H9 (cell line): Measurements from ENCODE around the gene ADAMTS13. TPM values are rescaled to one million over a fixed set of nuclear protein-coding genes. Genes with fewer than 3 reads are reported as not detected.

Source experiments
- DNase-seq: peaks from one replicate; pipeline ENCODE4 v3.0.0-alpha.2; 2017
- H2AFZ ChIP-seq: one replicate; pipeline ENCODE4 v1.6.1; 2013; ENCODE audit warnings: mild to moderate bottlenecking, low read length, control low read depth, moderate library complexity
- H2AK5ac ChIP-seq: 2 replicates; pipeline ENCODE4 v1.6.1; 2013; ENCODE audit warnings: low read length, control low read depth, mixed read lengths; ENCODE audit not compliant: insufficient read length
- H2BK120ac ChIP-seq: one replicate; pipeline ENCODE4 v1.6.1; 2013; ENCODE audit warnings: low read depth, mild to moderate bottlenecking, low read length, control low read depth, inconsistent platforms; ENCODE audit not compliant: poor library complexity, severe bottlenecking
- H2BK12ac ChIP-seq: 2 replicates; pipeline ENCODE4 v1.6.1; 2013; ENCODE audit warnings: low read length, control low read depth, mixed read lengths, low read depth; ENCODE audit not compliant: insufficient read length
- H2BK15ac ChIP-seq: 2 replicates; pipeline ENCODE4 v1.6.1; 2013; ENCODE audit warnings: low read depth, low read length, control low read depth
- H2BK20ac ChIP-seq: one replicate; pipeline ENCODE4 v1.6.1; 2013; ENCODE audit warnings: low read depth, mild to moderate bottlenecking, low read length, control low read depth, inconsistent platforms; ENCODE audit not compliant: poor library complexity, severe bottlenecking
- H2BK5ac ChIP-seq: 2 replicates; pipeline ENCODE4 v1.6.1; 2013; ENCODE audit warnings: low read length, control low read depth, mixed read lengths; ENCODE audit not compliant: insufficient read length
- H3K14ac ChIP-seq: 2 replicates; pipeline ENCODE4 v1.6.1; 2013; ENCODE audit warnings: low read length, control low read depth; ENCODE audit not compliant: insufficient read depth
- H3K18ac ChIP-seq: 2 replicates; pipeline ENCODE4 v1.6.1; 2013; ENCODE audit warnings: low read depth, mild to moderate bottlenecking, mixed read lengths, low read length, control low read depth; ENCODE audit not compliant: insufficient read length
- H3K23ac ChIP-seq: 2 replicates; pipeline ENCODE4 v1.6.1; 2013; ENCODE audit warnings: low read length, control low read depth, mixed read lengths, low read depth; ENCODE audit not compliant: insufficient read length
- H3K23me2 ChIP-seq: 2 replicates; pipeline ENCODE4 v1.6.1; 2013; ENCODE audit warnings: low read depth, mild to moderate bottlenecking, mixed read lengths, low read length, control low read depth; ENCODE audit not compliant: insufficient read length, poor library complexity, severe bottlenecking
- H3K27ac ChIP-seq: 2 replicates; pipeline ENCODE4 v1.5.1; 2013; ENCODE audit warnings: low read length, control low read depth, mixed read lengths, low read depth; ENCODE audit not compliant: insufficient read length
- H3K27me3 ChIP-seq: 2 replicates; pipeline ENCODE4 v1.6.1; 2013; ENCODE audit warnings: low read length, control low read depth, inconsistent platforms; ENCODE audit not compliant: insufficient read depth
- H3K4ac ChIP-seq: 2 replicates; pipeline ENCODE4 v1.6.1; 2013; ENCODE audit warnings: low read depth, mild to moderate bottlenecking, control low read depth, inconsistent platforms, low read length, moderate library complexity
- H3K4me1 ChIP-seq: 2 replicates; pipeline ENCODE4 v1.6.1; 2013; ENCODE audit warnings: low read length, control low read depth, inconsistent platforms; ENCODE audit not compliant: insufficient read depth
- H3K4me2 ChIP-seq: 2 replicates; pipeline ENCODE4 v1.6.1; 2013; ENCODE audit warnings: low read length, control low read depth, mixed read lengths; ENCODE audit not compliant: insufficient read length, insufficient read depth
- H3K56ac ChIP-seq: 2 replicates; pipeline ENCODE4 v1.6.1; 2013; ENCODE audit warnings: low read depth, mild to moderate bottlenecking, mixed read lengths, low read length, control low read depth; ENCODE audit not compliant: insufficient read length
- H3K79me1 ChIP-seq: 2 replicates; pipeline ENCODE4 v1.6.1; 2013; ENCODE audit warnings: low read depth, mild to moderate bottlenecking, moderate library complexity, low read length, control low read depth, inconsistent platforms; ENCODE audit not compliant: insufficient read depth, poor library complexity, severe bottlenecking
- H3K79me2 ChIP-seq: 2 replicates; pipeline ENCODE4 v1.6.1; 2013; ENCODE audit warnings: low read length, control low read depth, inconsistent platforms; ENCODE audit not compliant: insufficient read depth
- H3K9ac ChIP-seq: 2 replicates; pipeline ENCODE4 v1.6.1; 2013; ENCODE audit warnings: low read length, control low read depth, mixed read lengths; ENCODE audit not compliant: insufficient read length; ENCODE audit errors: extremely low read depth
- H3K9me3 ChIP-seq: one replicate; pipeline ENCODE4 v1.6.1; 2013; ENCODE audit warnings: low read depth, low read length, inconsistent platforms; ENCODE audit not compliant: control insufficient read depth
- H3T11ph ChIP-seq: one replicate; pipeline ENCODE4 v1.6.1; 2013; ENCODE audit warnings: mild to moderate bottlenecking, low read length, control low read depth, inconsistent platforms
- H4K20me1 ChIP-seq: one replicate; pipeline ENCODE4 v1.6.1; 2013; ENCODE audit not compliant: control insufficient read depth, insufficient read length, insufficient read depth
- H4K5ac ChIP-seq: 2 replicates; pipeline ENCODE4 v1.6.1; 2013; ENCODE audit warnings: low read depth, mild to moderate bottlenecking, mixed read lengths, low read length, control low read depth; ENCODE audit not compliant: insufficient read length
- H4K8ac ChIP-seq: replicated peaks from 2 replicates; pipeline ENCODE4 v1.6.1; 2013; ENCODE audit warnings: low read length, control low read depth, mixed read lengths, low read depth; ENCODE audit not compliant: insufficient read length
- H4K91ac ChIP-seq: 2 replicates; pipeline ENCODE4 v1.6.1; 2013; ENCODE audit warnings: low read depth, mild to moderate bottlenecking, moderate library complexity, mixed read lengths, low read length, control low read depth; ENCODE audit not compliant: insufficient read length
- H3K27ac Mint-ChIP-seq, 3 experiments: 2 replicates in 2 of 3; 3 replicates in 1 of 3; pipeline ENCODE4 v1.8.0; 2020 to 2021; ENCODE audit warnings: mixed read lengths in 3 of 3, mild to moderate bottlenecking in 1 of 3, moderate library complexity in 1 of 3
- H3K27me3 Mint-ChIP-seq: 2 replicates; pipeline ENCODE4 v1.8.0; 2021; ENCODE audit warnings: low read depth, mild to moderate bottlenecking, moderate library complexity, mixed read lengths
- H3K36me3 Mint-ChIP-seq, 3 experiments: 2 replicates in 2 of 3; 3 replicates in 1 of 3; pipeline ENCODE4 v1.8.0; 2020 to 2021; ENCODE audit warnings: low read depth in 3 of 3, mixed read lengths in 3 of 3; ENCODE audit not compliant: insufficient read depth in 1 of 3
- H3K4me1 Mint-ChIP-seq, 2 experiments: 2 replicates each; pipeline ENCODE4 v1.8.0; 2020; ENCODE audit warnings: mixed read lengths in 2 of 2
- H3K4me3 Mint-ChIP-seq, 2 experiments: 2 replicates in 1 of 2; 3 replicates in 1 of 2; pipeline ENCODE4 v1.8.0; 2020 to 2021; ENCODE audit warnings: mild to moderate bottlenecking in 2 of 2, mixed read lengths in 2 of 2, moderate library complexity in 1 of 2
- H3K9me3 Mint-ChIP-seq, 2 experiments: 2 replicates in 1 of 2; 3 replicates in 1 of 2; pipeline ENCODE4 v1.8.0; 2020; ENCODE audit warnings: mild to moderate bottlenecking in 2 of 2, mixed read lengths in 2 of 2, moderate library complexity in 1 of 2
- WGBS: extraction: QIAGEN DNeasy Blood & Tissue Kit; methylation state at CpG from one replicate; pipeline ENCODE4 v1.1.7; 2013; ENCODE audit warnings: missing lambda C conversion rate, low lambda C conversion rate, mixed read lengths; ENCODE audit not compliant: insufficient read length; ENCODE audit errors: extremely low coverage; 5-methylcytosine and 5-hydroxymethylcytosine counted together
- total RNA-seq: library from RNA; stranded (reverse); gene quantifications from 2 replicates; pipeline ENCODE4 v1.2.1, GENCODE V29; 2021
- TF ChIP-seq, protein P1 (sequence below): fragments of 200-600 bp; sonication (generic); conservative IDR thresholded peaks from 3 replicates; pipeline ENCODE4 v1.8.0; 2021; ENCODE audit warnings: antibody characterized with exemption, mild to moderate bottlenecking

ADAMTS13 gene
- total RNA-seq, 1 experiment from 2014 or later = 8.8 TPM

DNA sequence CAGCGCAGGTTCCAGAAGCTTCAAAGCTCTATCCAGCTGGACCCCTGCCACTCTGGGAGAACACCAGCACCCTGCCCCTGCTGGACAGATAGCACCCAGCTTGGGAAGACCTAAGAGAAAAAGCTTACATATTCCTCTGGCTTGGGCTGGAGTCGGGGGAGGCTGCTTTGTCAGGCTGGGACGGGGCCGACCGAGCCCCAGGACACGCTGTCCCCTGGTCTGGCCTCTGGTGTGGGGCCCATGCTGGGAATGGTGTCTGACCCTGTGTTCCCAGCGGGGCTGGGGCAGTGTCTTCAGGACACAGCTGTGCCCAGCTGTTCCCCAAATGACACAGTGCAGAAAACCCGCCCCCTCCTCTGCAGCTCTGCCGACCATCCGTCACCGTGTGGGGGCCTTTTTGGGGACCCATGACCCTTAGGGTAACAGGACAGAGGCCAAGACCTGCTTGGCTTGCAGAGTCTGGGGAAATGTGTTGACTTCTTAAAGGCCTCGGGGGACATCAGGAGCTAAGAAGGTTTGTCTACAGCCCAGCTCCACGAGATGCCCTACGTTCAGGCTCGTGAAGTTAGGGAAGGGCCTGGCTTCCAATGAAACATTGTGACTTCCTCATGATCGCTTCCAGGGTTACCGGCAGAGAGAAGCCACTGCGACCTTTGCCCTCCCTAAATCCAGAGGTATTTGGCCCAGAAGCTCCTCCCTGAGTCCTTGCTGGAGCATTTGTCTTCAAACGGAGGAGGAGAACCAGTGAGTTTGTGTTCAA, 77.1 kb downstream of the ADAMTS13 start:
- no peak for DNase-seq
- Histone ChIP-seq H3K4me1 (no peaks in the 10 kb centered on the region), H3K4me2 (no peak overlapping the region), H4K5ac (no peak overlapping the region), H3K18ac (no peak overlapping the region), H4K20me1 (no peaks in the 10 kb centered on the region), H3K56ac (no peak overlapping the region), H4K8ac (no peak overlapping the region), H3K79me2 (no peaks in the 10 kb centered on the region), H3K27ac (no peak overlapping the region), H3K9me3 (no peaks in the 10 kb centered on the region), H2BK12ac (no peak overlapping the region), H2BK20ac (no peak overlapping the region), H2AFZ (no peak overlapping the region), H3K9ac (no peak overlapping the region), H3K23me2 (no peaks in the 10 kb centered on the region), H3K4ac (no peak overlapping the region), H2AK5ac (no peak overlapping the region), H3K23ac (no peak overlapping the region), H2BK5ac (no peak overlapping the region), H3K27me3 (no peaks in the 10 kb centered on the region), H2BK15ac (no peak overlapping the region), H3T11ph (no peak overlapping the region), H3K14ac (no peak overlapping the region; the same call in 1 of the 2 replicates), H3K79me1 (no peaks in the 10 kb centered on the region), H2BK120ac (no peak overlapping the region), H4K91ac (no peak overlapping the region)
- peaks cover 26% of the 10 kb centered on the region for H3K27me3 Mint-ChIP-seq
- no peak overlapping the region for H3K4me3 Mint-ChIP-seq
- peaks cover 0 to 14% (median 4%) of the 10 kb centered on the region in 3 experiments; a peak in 5 of 7 replicates for H3K36me3 Mint-ChIP-seq
- H3K9me3 Mint-ChIP-seq = peaks cover 19% of the 10 kb centered on the region in 2 experiments
- no peak overlapping the region for H3K27ac Mint-ChIP-seq
- TF ChIP-seq, protein P1, sequence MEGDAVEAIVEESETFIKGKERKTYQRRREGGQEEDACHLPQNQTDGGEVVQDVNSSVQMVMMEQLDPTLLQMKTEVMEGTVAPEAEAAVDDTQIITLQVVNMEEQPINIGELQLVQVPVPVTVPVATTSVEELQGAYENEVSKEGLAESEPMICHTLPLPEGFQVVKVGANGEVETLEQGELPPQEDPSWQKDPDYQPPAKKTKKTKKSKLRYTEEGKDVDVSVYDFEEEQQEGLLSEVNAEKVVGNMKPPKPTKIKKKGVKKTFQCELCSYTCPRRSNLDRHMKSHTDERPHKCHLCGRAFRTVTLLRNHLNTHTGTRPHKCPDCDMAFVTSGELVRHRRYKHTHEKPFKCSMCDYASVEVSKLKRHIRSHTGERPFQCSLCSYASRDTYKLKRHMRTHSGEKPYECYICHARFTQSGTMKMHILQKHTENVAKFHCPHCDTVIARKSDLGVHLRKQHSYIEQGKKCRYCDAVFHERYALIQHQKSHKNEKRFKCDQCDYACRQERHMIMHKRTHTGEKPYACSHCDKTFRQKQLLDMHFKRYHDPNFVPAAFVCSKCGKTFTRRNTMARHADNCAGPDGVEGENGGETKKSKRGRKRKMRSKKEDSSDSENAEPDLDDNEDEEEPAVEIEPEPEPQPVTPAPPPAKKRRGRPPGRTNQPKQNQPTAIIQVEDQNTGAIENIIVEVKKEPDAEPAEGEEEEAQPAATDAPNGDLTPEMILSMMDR = no peak
- H3K4me1 Mint-ChIP-seq = no peaks in the 10 kb centered on the region
- no CpG with 5 or more reads among the region's 19 CpGs for WGBS
